Activated CD8-positive, alpha-beta T cell treated with anti-CD3 and anti-CD28 coated beads for 36 hours (primary cell): ENCODE data around the gene ARHGAP22. TPM values are rescaled to one million over a fixed set of nuclear protein-coding genes. Genes with fewer than 3 reads are reported as not detected.

Experiments
- ATAC-seq: fragments of 200-7000 bp; cut with Tn5 transposase; one replicate; pipeline ENCODE4 v1.10.0; 2021; ENCODE audit warnings: mild to moderate bottlenecking, moderate library complexity
- CTCF ChIA-PET: fragments of 350-600 bp; sonication (Branson Sonifier 250); formaldehyde crosslinking; loops from one replicate; lab custom pipeline; 2021; ENCODE audit warnings: antibody characterized with exemption; lab: Charles Lee
- POLR2A ChIA-PET: fragments of 350-600 bp; sonication (Branson Sonifier 250); formaldehyde crosslinking; loops from one replicate; lab custom pipeline; 2021; ENCODE audit warnings: antibody characterized with exemption; lab: Charles Lee
- DNase-seq: peaks from one replicate; pipeline ENCODE4 v3.0.0-alpha.2; 2020
- H3K27ac Mint-ChIP-seq: one replicate; pipeline ENCODE4 v1.8.0; 2021; ENCODE audit warnings: mild to moderate bottlenecking, mixed read lengths
- H3K27me3 Mint-ChIP-seq: one replicate; pipeline ENCODE4 v1.8.0; 2021; ENCODE audit warnings: mixed read lengths
- H3K36me3 Mint-ChIP-seq: one replicate; pipeline ENCODE4 v1.8.0; 2021; ENCODE audit warnings: low read depth, mixed read lengths
- H3K4me1 Mint-ChIP-seq: one replicate; pipeline ENCODE4 v1.8.0; 2021; ENCODE audit warnings: low read depth, mixed read lengths
- H3K4me3 Mint-ChIP-seq: one replicate; pipeline ENCODE4 v1.8.0; 2021; ENCODE audit warnings: mild to moderate bottlenecking, moderate library complexity, mixed read lengths
- H3K9me3 Mint-ChIP-seq: one replicate; pipeline ENCODE4 v1.8.0; 2021; ENCODE audit warnings: mixed read lengths
- intact Hi-C: fragments of 100-400 bp; cut with micrococcal nuclease; formaldehyde crosslinking; loops from one replicate; pipeline ENCODE4 v1.10.0; 2022
- total RNA-seq, 2 experiments: library from RNA; stranded (reverse); gene quantifications; one replicate each; pipeline ENCODE4 v1.2.3, GENCODE V29; 2021
- TF ChIP-seq, protein P1 (sequence below): fragments of 200-600 bp; IDR thresholded peaks from one replicate; pipeline ENCODE4 v1.8.0; 2022; ENCODE audit warnings: antibody characterized with exemption, mild to moderate bottlenecking

ARHGAP22 gene
- total RNA-seq, 2 experiments from 2014 or later, result not detected

DNA sequence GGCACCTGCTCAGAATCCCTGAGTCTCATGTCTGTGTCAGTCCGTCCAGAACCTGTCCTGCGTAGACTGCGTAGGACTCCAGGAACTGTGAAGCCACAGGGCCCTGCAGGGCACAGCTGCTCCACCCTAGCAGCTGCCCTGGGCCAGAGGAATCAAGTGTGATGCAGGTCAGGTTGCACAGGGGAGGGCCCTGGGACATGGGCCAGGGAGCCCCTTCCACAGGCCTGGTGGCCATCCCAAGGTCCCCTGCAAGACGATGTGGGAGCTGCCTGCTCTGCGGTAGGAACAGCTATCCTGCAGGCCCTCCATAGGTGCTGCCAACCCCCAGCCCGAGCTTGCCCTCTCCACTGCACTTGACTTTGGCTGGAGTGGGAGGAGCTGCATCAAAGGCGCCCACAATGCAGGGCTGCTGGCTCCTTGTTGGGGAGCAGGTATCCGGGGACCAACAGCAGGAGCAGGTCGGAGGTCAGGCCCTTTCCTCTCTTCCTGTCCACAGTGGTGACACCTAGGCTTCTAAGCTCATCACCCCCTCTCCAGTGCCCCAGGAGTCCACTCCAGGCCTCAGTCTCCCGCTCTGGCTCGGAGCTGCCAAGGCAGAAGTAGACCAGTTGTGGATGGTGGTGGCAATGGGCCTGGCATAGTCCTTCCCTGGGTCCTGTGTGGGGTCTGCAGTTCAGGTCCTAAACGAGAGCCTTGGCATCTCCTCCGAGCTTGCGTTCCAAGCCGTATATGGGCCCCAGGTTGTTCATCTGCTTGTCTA is 149.3 kb downstream of the ARHGAP22 start:
- no peak for ATAC-seq
- H3K36me3 Mint-ChIP-seq, result no peaks in the 10 kb centered on the region
- intact Hi-C loops, result no loop called here
- POLR2A ChIA-PET, result no interaction called here
- no peak for DNase-seq
- CTCF ChIA-PET, result interaction anchor here (1.0 kb wide), 1 partner anchor 91 kb away, joined by 3 read pairs; no protein-coding TSS in a partner anchor
- no peak overlapping the region for H3K4me3 Mint-ChIP-seq
- no peak overlapping the region for H3K27ac Mint-ChIP-seq
- TF ChIP-seq, protein P1, sequence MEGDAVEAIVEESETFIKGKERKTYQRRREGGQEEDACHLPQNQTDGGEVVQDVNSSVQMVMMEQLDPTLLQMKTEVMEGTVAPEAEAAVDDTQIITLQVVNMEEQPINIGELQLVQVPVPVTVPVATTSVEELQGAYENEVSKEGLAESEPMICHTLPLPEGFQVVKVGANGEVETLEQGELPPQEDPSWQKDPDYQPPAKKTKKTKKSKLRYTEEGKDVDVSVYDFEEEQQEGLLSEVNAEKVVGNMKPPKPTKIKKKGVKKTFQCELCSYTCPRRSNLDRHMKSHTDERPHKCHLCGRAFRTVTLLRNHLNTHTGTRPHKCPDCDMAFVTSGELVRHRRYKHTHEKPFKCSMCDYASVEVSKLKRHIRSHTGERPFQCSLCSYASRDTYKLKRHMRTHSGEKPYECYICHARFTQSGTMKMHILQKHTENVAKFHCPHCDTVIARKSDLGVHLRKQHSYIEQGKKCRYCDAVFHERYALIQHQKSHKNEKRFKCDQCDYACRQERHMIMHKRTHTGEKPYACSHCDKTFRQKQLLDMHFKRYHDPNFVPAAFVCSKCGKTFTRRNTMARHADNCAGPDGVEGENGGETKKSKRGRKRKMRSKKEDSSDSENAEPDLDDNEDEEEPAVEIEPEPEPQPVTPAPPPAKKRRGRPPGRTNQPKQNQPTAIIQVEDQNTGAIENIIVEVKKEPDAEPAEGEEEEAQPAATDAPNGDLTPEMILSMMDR, result no peak
- H3K27me3 Mint-ChIP-seq, result no peaks in the 10 kb centered on the region
- H3K9me3 Mint-ChIP-seq, result no peaks in the 10 kb centered on the region
- no peaks in the 10 kb centered on the region for H3K4me1 Mint-ChIP-seq

DNA sequence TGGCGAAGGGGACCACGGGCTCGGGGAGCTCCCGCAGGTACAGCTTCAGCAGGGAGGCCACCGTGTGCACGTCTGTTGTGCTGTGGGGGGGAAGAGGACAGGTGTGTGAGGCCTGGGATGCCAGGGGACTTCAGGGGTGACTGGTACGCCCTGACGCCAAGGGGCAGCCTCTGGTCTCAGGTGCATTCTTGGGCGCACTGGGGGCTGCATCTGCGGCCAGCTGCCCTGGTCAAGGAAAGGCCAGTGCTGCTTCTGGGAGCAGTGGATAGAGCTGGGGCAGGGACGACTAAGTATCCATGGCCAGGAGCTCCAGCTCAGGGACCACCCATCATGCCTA is 149.8 kb downstream of the ARHGAP22 start:
- ATAC-seq (no peak), DNase-seq (no peak)
- no peaks in the 10 kb centered on the region for H3K9me3 Mint-ChIP-seq
- CTCF ChIA-PET, result interaction anchor here (1.0 kb wide), 1 partner anchor 91 kb away, joined by 3 read pairs; no protein-coding TSS in a partner anchor
- no peak overlapping the region for H3K4me3 Mint-ChIP-seq
- TF ChIP-seq, protein P1, result no peak
- POLR2A ChIA-PET, result no interaction called here
- H3K27ac Mint-ChIP-seq, result no peak overlapping the region
- intact Hi-C loops, result no loop called here
- no peaks in the 10 kb centered on the region for H3K36me3 Mint-ChIP-seq
- no peaks in the 10 kb centered on the region for H3K27me3 Mint-ChIP-seq
- H3K4me1 Mint-ChIP-seq, result no peaks in the 10 kb centered on the region

DNA sequence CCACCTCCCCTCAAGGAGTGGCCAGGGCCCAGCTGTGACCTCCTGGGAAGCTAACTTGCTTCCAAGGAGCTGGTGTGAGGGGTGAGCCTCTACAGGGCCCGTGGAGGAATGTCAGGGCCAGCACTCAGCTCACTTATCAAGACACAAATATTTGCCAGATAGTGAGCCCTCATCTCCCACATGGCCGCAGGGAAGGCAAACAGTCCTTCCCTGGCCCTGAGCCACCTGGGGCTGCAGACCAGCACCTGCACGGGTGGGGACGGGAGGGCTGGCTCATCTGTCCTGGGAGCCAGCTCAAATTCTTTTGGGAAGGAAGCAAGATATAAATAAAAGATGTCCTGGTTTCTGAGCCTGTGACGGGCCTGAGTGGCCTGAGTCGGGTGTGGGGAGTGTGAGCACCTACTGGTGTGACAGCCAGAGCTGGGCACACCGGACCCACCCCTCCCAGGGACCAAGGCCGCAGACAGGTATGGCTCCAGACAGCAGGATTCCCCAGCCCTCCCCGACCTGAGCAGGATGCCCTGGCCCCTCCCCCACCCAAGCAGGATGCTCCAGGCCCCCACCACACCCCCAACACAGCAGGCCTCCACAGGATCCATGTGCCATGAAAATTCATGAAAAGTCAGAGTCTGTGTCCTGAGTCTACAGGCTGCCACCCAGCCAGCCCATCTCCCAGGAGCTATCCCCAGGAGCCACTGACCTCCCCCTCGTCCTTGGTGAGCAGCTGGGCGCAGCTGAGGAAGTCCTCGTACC is 150.4 kb downstream of the ARHGAP22 start:
- DNase-seq (no peak), ATAC-seq (no peak)
- POLR2A ChIA-PET, result no interaction called here
- H3K27me3 Mint-ChIP-seq, result no peaks in the 10 kb centered on the region
- no peak overlapping the region for H3K4me3 Mint-ChIP-seq
- no peaks in the 10 kb centered on the region for H3K4me1 Mint-ChIP-seq
- intact Hi-C loops, result no loop called here
- TF ChIP-seq, protein P1, result no peak
- CTCF ChIA-PET, result interaction anchor here (1.0 kb wide), 1 partner anchor 90 kb away, joined by 3 read pairs; no protein-coding TSS in a partner anchor
- no peaks in the 10 kb centered on the region for H3K9me3 Mint-ChIP-seq
- no peak overlapping the region for H3K27ac Mint-ChIP-seq
- no peaks in the 10 kb centered on the region for H3K36me3 Mint-ChIP-seq

DNA sequence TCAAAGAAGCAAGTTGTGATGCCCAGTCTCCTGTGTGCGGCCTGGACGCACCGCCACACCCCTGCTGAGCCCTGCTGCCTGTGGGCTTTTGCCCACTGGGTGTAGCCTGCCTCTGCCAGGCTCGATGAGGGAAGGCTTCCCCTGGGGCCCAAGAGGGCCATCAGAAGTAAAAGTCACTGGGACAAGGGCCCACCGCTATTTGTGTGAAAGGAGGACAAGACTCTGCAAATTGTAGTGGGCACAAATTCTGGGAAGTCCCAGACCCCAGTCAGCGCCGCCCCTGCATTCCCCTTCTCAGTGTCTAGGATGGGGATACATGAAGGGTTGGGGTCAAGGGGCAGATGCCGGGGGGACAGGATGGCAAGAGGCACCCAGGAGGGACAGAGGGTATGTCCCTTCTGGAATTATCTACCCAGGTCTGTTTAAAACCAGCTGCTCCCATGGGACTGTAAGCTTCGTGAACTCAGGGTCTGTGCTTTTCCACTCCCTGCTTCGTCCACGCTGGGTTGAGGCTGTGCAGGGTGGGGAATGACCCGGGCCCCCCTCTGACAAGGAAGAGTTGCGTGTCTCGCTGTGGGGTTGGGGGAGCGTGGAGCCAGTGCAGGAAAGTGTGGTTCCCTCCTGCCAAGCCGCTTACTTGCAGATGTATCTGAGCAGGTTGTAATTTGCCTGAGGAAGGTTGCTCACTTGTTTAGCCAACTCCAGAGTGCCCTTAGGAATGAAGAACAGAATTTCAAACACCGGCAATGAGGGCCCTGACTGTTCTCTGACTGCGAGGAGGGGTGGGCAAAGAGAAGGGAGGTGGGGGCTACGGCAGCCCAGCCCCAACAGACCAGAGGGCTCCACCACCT is 151.2 kb downstream of the ARHGAP22 start:
- TF ChIP-seq, protein P1, result no peak
- H3K27ac Mint-ChIP-seq, result no peak overlapping the region
- POLR2A ChIA-PET, result no interaction called here

More for the DNA sequence above, 151.2 kb downstream of the ARHGAP22 start:
- H3K9me3 Mint-ChIP-seq, result no peaks in the 10 kb centered on the region
- DNase-seq (no peak), ATAC-seq (no peak)
- CTCF ChIA-PET, result no interaction called here
- no peaks in the 10 kb centered on the region for H3K4me1 Mint-ChIP-seq
- no peak overlapping the region for H3K4me3 Mint-ChIP-seq
- H3K27me3 Mint-ChIP-seq, result no peaks in the 10 kb centered on the region
- no peaks in the 10 kb centered on the region for H3K36me3 Mint-ChIP-seq
- intact Hi-C loops, result no loop called here
